GDM1 (cell line): ENCODE measurements around the gene NTN4.
"Not testable (repeated sequence)": the region's sequence is repeated elsewhere in the genome, so short reads cannot be mapped to it uniquely, and the experiment has no call there.

Experiments
- DNase-seq: peaks from one replicate; lab custom pipeline; 2025; lab: John Stamatoyannopoulos, UW

The NTN4 gene

DNA sequence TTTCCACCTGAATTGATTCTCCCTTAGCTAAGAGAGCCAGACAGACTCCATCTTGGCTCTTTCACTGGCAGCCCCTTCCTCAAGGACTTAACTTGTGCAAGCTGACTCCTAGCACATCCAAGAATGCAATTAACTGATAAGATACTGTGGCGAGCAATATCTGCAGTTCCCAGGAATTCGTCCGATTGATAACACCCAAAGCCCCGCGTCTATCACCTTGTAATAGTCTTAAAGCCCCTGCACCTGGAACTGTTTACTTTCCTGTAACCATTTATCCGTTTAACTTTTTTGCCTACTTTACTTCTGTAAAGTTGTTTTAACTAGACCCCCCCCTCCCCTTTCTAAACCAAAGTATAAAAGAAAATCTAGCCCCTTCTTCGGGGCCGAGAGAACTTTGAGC lies 44.5 kb downstream of the NTN4 start:
- not testable (repeated sequence) for DNase-seq

DNA sequence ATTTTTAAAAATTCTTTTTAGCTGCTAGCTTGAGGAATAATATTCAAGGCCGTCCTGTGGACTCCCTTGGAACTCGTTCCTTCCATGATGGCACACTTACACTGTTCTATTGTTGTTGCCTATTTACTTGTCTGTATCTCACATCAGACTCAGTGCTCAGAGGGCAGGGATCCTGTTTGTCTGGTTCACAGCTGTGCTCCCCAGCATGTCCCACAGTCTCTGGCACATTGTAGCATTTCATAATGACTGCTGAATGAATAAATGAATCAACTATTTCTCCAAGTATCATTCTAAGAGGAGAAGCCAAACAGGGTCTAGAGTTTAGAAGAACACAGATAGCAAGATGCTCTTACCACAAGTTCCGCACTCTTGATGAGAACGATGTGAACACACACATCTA lies 48.0 kb downstream of the NTN4 start:
- DNase-seq = no peak

DNA sequence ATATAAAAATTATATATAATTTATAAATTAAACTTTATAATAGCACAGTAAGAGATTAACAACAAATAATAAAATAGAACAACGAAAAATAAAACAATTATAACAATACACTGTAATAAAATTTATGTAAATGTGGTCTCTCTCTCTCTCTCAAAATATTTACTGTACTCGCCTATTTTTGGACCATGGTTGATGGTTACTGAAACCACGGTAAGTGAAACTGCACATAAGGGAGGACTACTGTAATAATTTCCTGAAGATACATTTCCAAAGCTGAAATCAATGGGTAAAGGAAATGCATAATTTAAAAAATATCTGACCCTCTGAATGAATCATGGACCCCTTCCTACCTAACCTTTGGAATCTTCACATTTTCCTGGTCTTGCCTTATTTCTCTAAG lies 48.9 kb downstream of the NTN4 start:
- no peak for DNase-seq

DNA sequence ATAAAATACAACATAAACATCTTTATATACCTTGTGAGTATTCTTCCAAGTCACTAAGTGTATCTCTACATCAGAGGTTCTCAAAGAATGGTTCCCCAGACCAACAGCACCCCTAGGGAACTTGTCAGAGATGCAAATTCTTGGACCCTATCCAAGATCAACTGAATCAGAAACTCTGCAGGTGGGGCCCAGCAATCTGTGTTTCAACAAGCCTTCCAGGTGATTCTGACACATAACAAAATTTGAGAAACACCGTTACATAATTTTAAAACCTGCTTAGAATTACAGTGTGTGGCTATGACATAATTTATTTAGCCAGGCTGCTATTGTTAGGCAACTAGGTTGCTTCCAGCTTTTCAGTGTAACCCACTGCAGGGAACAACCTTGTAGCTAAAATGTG lies 49.8 kb downstream of the NTN4 start:
- DNase-seq = no peak

DNA sequence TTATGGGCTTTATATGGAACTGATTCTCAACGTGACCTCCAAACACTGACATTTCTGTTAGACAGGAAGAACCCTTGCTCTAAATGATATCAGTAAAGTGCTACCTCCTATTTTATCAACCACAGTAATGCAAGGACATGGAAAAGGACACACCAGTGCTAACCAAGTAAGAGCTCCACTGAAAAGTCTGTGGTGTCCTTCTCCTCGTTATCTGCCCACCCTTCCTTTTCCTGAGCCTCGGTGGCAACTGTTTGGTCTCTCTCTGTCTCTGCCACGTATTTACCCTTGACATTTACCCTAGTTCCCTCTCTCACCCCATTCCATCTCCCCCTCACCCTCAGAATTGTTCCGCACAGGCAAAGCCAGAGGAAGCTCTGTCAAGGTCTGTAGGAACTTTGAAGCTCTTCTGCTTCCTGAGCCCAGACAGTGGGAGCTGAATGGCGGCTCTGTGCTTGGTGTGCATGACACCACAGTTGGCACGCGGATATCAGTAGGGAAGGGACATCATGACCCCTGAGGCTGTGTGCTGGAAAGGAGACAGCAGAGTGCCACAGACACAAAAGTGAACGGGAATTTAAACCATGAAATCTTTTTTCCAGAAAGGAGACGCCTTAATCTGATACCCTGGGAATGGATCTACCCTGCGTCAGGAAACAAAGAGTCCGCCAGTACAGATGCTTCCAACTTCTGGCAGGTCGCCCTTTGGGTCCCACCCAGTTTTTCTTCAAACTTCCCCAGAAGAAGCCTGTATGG lies 50.8 kb downstream of the NTN4 start:
- DNase-seq = no peak

DNA sequence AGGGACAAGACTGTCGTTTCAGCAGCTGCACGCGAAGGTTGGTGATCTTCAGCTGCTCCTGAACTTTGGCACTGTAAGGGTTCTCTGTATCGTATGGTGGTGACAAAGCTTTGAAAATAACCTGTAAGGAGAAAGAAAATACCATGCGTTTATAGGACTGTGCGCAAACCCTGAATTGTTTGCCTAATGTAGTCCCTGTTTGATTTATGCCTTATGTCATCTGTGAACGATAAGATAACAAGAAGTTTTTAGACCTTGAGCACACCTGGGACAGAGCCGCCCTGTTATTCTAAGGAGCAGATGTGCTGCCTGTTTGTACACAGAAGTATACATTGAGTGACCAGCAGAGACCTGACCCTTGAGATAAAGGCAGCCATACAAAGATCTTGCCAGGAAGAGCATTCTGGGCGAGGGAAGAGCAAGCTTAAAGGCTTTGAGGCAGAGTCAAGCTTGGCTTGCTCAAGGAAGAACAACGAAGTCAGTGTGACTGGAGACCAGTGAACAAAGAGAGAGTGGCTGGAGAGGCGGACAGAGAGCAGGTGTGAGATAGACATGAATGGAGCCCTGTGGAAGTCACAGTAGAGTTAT lies 52.4 kb downstream of the NTN4 start:
- DNase-seq = no peak

DNA sequence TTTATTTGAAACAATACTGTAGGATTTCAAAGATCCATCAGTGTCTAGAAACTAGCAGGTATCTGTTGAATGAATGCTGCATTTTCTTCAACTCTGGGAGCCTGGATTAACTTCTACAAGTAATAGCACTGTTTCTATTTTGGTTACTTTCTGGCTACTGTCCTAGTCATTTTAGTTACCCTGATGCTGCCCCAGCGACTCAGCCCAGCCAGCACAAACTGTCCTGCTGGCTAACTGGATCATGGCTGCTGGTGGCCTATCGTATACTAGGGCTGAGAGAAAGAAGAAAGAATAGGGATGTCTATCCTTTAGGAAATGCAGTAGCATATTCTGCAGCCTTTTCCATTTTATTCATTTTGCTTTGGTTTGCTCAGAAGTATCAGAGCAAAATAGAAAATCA lies 53.9 kb downstream of the NTN4 start:
- DNase-seq = no peak

DNA sequence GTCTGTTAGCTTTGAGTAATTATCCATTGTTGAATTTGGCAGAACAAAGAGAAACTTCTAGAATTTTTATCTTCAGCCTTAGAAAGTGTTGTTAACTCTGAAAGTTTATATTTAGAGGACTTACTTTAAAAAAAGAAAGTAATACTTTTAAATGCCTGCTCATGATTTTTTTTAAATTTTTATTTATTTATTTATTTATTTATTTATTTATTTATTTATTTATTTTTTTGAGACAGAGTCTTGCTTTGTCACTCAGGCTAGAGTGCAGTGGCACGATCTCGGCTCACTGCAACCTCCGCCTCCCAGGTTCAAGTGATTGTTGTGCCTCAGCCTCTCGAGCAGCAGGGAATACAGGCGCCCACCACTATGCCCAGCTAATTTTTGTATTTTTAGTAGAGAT lies 54.8 kb downstream of the NTN4 start:
- DNase-seq = not testable (repeated sequence)

DNA sequence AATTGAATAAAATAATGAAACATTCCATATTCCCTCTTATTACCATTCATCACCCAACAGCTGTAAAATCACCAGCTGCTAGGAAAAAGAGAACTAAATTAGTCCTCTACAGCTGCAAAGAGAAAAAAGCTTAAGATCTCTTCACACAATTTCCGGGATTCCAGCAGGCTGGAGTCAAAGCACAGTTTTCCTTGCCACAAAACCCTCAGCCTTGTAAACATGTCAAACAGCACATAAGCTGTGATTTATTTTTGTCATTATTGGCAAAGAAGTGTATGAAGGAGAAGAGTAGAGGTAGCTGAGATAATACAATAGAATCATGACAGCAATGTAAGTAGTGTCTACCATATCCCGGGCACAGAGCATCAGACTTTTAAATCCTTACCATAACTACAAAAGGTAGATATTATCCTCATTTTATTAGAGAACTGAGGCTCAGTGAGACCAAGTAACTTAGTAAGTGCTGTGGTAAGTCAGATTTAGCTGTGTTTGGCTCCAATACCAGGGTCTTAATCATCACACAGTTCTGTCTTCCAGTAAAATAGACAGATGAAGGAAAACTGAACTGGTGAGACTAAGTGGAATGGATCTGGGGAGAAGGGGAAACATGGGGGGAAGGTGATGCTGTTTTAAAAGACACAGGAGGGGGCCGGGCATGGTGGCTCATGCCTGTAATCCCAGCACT lies 57.3 kb downstream of the NTN4 start:
- no peak for DNase-seq

DNA sequence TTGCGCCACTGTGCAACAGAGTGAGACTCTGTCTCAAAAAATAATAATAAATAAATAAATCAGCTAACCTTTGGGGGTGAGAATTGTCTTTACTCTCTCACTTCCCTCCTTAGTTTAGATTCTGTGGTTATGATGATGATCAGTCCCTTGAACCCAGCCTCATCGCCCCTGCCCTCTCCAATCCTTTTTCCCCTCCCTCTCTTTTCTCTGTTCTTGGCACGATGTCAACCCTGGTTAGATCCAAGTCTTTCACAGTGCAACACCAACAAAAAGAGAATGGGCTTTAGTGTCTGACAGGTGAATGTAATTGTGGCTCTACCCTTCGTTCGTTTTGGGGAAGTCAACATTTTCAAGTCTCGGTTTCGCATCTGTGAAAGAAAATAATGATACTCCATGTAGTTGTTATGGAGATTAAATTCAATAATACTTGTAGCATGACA lies 59.0 kb downstream of the NTN4 start:
- DNase-seq = no peak

DNA sequence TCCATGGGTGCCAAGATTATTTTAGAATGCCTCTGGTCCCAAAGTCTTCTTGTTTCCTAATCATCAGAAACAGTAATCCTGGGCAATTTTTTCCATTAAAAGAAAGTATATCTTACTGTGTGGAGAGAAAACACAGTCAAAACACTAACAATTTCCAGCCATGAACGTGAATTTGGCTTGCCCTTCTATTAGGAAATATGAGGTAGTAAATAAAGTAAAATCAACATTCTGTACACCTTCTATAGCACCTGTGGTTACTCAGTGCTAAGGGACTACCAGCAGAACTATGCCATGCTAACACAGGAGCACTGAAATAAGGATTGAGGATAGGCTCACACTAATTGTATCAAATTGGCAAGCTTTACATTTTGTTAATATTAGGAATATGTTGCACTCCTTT lies 60.1 kb downstream of the NTN4 start:
- no peak for DNase-seq

DNA sequence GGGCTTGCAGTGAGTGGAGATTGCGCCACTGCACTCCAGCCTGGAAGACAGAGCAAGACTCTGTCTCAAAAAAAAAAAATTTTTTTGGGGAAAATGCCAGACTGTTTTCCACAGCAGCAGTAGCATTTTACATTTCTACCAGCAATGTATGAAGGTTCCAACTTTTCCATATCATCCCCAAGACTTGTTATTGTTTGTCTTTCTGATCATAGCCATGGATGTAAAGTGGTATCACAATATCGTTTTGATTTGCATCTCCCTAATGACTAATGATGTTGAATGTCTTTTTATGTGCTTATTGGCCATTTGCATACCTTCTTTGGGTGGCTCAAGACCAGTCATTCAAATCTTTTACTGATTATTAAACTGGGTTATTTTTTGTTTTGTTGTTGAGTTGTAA lies 63.7 kb downstream of the NTN4 start:
- DNase-seq = no peak

DNA sequence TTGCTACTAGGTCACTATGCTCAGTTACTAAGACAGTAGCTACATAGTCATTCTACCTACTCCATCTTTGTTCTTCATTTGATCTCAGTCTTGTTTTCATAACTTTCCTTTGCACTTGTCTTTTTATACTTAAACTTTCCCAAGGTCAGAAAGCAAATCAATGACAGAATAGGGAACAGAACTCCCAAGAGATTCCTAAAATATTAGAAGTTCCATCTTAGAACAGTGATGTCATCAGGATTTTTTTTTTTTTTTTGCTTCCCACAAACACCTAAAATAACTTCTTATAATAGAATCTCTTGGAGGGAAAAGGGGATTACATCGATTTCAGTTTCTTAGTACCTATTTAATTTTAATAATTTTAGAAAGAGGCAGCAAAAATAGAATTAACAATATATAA lies 65.8 kb downstream of the NTN4 start:
- no peak for DNase-seq

DNA sequence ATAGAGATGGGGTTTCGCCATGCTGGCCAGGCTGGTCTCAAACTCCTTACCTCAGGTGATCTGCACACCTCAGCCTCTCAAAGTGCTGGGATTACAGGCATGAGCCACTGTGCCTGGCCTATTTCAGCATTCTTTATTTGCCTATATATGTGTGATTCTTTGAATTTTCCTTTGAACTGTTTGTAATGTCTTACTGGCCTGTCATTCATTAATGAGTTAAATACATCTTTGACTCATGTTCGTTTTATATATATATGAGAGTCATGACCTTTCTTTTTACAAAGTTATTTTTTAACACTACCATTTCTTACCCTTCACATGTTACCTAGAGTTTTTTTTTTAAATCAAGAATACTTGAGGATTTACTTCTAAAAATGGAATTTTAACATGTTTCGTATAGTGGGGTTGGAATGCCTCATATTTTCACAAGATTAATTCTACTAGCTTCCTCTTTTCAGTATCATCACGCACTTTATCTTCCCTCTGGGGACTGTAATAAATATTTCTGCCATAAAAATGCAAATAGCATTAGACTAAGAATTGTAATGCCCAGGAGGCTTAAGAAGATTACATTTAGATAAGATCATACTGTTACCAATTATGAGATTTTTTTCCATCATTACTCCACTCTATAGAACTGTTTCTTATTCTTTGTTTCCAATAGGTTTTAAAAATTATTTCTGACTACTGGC lies 66.7 kb downstream of the NTN4 start:
- no peak for DNase-seq

DNA sequence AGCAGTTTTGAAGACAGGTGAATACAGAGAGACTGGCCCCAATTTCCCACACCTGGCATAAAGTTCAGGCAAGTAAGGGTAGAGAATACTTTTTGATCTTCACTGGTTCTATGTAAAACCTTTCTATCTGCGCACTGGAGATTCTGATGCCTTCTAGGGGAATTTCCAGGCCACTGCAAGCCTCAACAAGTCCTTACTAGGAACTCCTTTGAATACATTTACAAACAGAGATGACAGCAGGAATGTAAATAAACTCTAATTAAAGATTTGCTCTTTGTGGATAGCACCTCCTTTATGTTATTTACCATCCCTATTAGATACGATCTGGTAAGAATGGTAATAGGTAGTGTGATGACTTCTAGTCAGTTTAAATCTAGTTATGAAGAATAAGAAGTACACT lies 69.2 kb downstream of the NTN4 start:
- DNase-seq = no peak

DNA sequence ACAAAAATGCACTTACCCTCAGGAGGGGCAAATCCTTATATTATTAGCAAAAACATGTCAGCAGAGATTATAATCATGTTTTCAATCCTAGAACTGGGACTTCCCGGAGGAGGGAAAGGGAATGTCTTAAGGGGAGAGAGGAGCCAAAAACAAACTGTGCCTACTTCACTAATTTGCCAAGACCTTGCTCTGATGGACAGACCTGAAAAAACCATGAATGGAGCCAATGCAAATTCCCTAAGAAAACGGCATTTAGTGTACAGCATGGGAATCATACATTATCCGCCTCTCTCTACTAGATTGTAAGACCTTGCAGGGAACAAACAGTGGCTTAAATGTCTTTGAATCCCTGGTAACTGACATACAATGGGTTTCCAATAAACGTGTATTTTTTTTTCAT lies 70.4 kb downstream of the NTN4 start:
- no peak for DNase-seq

DNA sequence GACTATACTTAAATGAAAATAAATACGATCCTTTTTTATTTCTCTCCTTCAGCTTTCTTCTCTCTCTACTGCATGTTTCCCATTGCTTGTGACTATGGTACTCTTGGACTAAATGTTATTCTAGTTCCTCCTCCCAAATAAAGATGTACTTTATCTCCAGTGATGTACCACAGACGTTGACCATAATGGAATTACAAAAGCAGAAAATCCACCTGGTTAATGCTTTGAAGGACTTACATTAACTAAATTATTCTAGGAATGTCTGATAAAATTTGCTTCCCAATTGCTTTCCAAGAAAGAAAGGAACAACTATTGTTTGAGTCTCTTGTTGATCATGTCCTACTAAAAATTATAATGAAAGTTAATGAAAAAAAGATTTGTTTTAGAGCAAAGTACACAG lies 71.8 kb downstream of the NTN4 start:
- DNase-seq = no peak

DNA sequence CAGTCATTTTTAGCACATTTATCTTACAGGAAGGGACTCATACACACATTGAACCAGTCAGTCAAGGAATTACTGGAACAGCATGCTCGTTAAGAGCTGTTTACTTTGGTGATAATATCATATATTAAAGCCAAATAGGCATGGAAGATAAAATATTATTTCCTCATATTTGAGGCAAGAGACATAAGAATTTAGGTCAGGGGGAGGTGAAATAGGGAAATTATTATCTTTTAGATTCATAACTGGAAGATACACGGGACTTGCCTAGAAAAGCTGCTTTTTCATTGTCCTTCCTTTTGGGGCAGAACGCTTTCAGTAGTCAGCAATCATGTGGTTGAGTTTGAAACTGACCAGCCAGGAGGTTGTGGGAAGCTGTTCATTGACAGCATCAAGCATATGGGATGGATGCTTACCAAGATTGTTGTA lies 72.5 kb downstream of the NTN4 start:
- no peak for DNase-seq

DNA sequence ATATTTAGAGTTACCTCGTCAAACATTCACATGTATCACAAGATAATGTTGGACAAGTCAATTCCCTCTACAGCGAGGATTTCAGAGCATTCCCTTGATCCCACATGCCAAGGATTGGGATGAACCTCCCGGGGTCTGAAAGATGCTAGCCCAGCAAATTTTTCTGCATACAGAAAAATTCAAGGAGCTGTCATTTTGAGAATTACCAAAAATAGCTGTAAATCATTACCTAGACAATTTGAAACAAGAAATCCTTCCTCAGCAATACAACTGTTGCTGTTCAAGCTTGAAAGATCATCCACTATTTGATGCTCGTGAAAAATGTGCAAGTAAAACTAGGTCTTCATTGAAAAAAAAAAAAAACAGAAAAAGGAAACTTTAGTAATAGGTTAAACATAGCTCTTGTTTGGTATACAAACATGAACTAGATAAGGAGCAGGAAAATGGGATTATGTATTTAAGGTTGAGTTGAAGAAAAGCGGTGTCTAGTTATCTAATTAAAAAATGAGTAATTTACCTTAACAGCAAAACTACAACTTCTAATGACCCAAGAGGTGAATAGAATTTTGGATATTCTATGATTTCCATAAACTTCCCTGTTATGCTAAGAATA lies 73.1 kb downstream of the NTN4 start:
- DNase-seq = no peak

DNA sequence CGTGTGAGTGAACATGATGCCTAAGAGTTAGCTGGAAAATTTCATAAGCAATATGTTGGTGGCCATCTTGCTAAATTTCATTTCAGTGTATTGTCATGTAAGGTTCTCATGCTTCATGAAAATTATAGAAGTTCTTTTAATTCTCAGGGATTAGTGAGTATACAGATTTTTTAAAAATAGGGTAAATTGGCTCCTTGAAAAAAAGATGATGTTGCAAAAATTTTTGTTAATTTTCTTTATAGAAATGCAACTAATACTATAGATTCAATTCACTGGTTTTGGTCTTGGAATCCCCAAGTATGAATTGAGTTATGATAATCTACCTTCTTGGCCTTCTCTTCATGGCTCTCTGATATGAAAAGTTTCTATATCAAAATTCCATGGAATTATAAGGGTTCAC lies 75.4 kb downstream of the NTN4 start:
- DNase-seq = no peak

DNA sequence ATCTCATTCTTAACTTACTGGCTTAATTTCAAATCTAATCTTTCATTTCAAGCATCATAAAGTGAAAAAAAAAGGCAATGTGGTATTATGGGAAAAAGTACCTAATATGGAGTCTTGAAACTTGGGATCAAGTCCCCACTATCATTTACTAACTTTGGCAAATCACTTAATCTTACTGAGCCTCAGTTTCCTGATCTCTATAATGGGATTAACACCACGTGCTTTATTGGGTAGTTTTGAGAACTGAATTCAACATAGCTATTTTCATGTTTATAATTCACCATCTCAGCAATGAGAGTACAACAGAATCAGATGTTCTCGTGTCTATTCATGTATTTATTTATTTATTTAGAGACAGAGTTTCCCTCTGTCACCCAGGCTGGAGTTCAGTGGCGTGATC lies 78.3 kb downstream of the NTN4 start:
- no peak for DNase-seq

DNA sequence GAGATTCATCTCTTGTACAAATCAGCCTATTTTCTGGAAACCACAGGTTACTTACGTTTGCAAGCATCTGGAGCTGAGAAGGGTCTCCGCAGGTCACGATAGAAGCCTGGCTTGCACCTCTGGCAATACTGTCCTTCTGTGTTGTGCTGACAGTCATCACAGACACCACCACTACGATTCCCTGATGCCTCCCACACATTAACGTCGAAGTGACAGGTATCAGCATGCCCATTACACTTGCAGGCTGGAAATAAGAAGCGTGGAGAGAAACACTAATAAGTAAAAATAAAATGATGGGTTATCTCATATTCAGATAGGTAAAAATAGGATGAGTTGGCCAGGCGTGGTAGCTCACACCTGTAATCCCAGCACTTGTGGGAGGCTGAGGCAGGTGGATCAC lies 80.2 kb downstream of the NTN4 start:
- no peak for DNase-seq
